ENCODE data around the gene STK11IP. TPM values are rescaled to one million over a fixed set of nuclear protein-coding genes. Genes with fewer than 3 reads are reported as not detected.

Gene STK11IP
- total and polyA plus RNA-seq, 2 of the 13 experiments (the other 11 are each of a cell fraction or from before 2014, with no cell fraction given) = 12.8 to 24.0 TPM

DNA sequence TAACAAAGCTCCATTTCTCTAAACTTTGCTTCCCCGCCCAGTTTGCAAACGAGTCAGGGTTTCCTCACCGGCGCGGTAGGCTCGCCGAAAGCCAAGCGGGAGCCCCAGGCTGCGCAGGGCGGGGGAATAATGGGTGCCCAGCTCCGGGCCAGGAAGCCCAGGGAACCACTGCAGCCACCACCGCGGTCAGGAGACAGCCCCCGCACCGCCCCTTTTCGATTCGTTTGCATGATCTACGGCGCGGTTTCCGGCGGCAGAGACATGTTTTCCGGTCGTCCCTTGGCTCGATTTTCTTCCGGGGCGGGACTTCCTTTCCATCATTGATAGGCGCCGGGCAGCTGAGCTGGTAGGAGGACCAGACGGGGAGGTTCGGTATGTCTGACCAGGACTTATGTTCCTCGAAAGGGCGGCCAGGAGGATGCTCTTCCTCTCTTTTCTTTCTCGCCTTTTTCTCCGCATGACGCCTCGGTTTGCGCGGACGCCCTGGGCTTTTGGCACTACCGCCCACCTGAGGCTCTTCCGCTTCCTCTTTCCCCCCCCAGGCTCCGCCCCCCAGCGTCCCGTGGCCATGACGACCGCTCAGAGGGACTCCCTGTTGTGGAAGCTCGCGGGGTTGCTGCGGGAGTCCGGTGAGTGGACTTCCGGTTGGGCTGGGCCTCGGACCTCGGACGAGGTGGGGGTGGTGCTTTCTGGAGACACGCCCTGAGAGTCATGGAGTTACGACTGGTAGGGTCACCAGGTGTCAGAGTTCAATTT lies at the start of gene STK11IP (continued):
- TF ChIP-seq, protein P1, sequence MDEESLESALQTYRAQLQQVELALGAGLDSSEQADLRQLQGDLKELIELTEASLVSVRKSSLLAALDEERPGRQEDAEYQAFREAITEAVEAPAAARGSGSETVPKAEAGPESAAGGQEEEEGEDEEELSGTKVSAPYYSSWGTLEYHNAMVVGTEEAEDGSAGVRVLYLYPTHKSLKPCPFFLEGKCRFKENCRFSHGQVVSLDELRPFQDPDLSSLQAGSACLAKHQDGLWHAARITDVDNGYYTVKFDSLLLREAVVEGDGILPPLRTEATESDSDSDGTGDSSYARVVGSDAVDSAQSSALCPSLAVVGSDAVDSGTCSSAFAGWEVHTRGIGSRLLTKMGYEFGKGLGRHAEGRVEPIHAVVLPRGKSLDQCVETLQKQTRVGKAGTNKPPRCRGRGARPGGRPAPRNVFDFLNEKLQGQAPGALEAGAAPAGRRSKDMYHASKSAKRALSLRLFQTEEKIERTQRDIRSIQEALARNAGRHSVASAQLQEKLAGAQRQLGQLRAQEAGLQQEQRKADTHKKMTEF (CRISPR knock-in tag; IDR thresholded peaks at IDR 0.05) = peak; percentile 91
- TF ChIP-seq, protein P2, sequence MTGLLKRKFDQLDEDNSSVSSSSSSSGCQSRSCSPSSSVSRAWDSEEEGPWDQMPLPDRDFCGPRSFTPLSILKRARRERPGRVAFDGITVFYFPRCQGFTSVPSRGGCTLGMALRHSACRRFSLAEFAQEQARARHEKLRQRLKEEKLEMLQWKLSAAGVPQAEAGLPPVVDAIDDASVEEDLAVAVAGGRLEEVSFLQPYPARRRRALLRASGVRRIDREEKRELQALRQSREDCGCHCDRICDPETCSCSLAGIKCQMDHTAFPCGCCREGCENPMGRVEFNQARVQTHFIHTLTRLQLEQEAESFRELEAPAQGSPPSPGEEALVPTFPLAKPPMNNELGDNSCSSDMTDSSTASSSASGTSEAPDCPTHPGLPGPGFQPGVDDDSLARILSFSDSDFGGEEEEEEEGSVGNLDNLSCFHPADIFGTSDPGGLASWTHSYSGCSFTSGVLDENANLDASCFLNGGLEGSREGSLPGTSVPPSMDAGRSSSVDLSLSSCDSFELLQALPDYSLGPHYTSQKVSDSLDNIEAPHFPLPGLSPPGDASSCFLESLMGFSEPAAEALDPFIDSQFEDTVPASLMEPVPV (CRISPR knock-in tag; IDR thresholded peaks at IDR 0.05) = peak; percentile 18; the same call in 1 of the 2 replicates
- TF ChIP-seq, protein P3, sequence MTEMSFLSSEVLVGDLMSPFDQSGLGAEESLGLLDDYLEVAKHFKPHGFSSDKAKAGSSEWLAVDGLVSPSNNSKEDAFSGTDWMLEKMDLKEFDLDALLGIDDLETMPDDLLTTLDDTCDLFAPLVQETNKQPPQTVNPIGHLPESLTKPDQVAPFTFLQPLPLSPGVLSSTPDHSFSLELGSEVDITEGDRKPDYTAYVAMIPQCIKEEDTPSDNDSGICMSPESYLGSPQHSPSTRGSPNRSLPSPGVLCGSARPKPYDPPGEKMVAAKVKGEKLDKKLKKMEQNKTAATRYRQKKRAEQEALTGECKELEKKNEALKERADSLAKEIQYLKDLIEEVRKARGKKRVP (CRISPR knock-in tag; IDR thresholded peaks at IDR 0.05) = peak in 1 of 2 experiments; percentile 50; a peak in 2 of 4 replicates
- TF ChIP-seq, protein P4, sequence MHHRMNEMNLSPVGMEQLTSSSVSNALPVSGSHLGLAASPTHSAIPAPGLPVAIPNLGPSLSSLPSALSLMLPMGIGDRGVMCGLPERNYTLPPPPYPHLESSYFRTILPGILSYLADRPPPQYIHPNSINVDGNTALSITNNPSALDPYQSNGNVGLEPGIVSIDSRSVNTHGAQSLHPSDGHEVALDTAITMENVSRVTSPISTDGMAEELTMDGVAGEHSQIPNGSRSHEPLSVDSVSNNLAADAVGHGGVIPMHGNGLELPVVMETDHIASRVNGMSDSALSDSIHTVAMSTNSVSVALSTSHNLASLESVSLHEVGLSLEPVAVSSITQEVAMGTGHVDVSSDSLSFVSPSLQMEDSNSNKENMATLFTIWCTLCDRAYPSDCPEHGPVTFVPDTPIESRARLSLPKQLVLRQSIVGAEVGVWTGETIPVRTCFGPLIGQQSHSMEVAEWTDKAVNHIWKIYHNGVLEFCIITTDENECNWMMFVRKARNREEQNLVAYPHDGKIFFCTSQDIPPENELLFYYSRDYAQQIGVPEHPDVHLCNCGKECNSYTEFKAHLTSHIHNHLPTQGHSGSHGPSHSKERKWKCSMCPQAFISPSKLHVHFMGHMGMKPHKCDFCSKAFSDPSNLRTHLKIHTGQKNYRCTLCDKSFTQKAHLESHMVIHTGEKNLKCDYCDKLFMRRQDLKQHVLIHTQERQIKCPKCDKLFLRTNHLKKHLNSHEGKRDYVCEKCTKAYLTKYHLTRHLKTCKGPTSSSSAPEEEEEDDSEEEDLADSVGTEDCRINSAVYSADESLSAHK (CRISPR knock-in tag; IDR thresholded peaks at IDR 0.05; ENCODE audit: borderline replicate concordance) = peak; percentile 58; the same call in 1 of the 2 replicates
- 0 out of 2 replicates have a peak, but pooled peaks have one; percentile 63 for TF ChIP-seq ZNF180 (CRISPR knock-in tag; IDR thresholded peaks at IDR 0.05; ENCODE audit: borderline replicate concordance, low read depth)
- no peak for TF ChIP-seq ZNF549 (CRISPR knock-in tag; IDR thresholded peaks at IDR 0.05)
- peak; percentile 87 for TF ChIP-seq PHF8 (CRISPR knock-in tag; IDR thresholded peaks at IDR 0.05)
- TF ChIP-seq ZNF44 (CRISPR knock-in tag; IDR thresholded peaks at IDR 0.05) = peak; percentile 80; the same call in 1 of the 2 replicates
- no peak for TF ChIP-seq ZNF670 (CRISPR knock-in tag; IDR thresholded peaks at IDR 0.05; ENCODE audit: borderline replicate concordance)
- TF ChIP-seq, protein P5, sequence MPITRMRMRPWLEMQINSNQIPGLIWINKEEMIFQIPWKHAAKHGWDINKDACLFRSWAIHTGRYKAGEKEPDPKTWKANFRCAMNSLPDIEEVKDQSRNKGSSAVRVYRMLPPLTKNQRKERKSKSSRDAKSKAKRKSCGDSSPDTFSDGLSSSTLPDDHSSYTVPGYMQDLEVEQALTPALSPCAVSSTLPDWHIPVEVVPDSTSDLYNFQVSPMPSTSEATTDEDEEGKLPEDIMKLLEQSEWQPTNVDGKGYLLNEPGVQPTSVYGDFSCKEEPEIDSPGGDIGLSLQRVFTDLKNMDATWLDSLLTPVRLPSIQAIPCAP (CRISPR knock-in tag; IDR thresholded peaks at IDR 0.05; ENCODE audit: low read depth) = no peak
- no peak for TF ChIP-seq ZNF644 (CRISPR knock-in tag; IDR thresholded peaks at IDR 0.05; ENCODE audit: low read depth)
- TF ChIP-seq IRX3 (CRISPR knock-in tag; IDR thresholded peaks at IDR 0.05; ENCODE audit: borderline replicate concordance, low read depth) = no peak
- peak; percentile 81; the same call in 1 of the 2 replicates for TF ChIP-seq CBFB (CRISPR knock-in tag; IDR thresholded peaks at IDR 0.05)
- TF ChIP-seq, protein P6, sequence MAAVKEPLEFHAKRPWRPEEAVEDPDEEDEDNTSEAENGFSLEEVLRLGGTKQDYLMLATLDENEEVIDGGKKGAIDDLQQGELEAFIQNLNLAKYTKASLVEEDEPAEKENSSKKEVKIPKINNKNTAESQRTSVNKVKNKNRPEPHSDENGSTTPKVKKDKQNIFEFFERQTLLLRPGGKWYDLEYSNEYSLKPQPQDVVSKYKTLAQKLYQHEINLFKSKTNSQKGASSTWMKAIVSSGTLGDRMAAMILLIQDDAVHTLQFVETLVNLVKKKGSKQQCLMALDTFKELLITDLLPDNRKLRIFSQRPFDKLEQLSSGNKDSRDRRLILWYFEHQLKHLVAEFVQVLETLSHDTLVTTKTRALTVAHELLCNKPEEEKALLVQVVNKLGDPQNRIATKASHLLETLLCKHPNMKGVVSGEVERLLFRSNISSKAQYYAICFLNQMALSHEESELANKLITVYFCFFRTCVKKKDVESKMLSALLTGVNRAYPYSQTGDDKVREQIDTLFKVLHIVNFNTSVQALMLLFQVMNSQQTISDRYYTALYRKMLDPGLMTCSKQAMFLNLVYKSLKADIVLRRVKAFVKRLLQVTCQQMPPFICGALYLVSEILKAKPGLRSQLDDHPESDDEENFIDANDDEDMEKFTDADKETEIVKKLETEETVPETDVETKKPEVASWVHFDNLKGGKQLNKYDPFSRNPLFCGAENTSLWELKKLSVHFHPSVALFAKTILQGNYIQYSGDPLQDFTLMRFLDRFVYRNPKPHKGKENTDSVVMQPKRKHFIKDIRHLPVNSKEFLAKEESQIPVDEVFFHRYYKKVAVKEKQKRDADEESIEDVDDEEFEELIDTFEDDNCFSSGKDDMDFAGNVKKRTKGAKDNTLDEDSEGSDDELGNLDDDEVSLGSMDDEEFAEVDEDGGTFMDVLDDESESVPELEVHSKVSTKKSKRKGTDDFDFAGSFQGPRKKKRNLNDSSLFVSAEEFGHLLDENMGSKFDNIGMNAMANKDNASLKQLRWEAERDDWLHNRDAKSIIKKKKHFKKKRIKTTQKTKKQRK (IDR thresholded peaks at IDR 0.05; ENCODE audit: low read length) = no peak
- TF ChIP-seq ZNF792 (CRISPR knock-in tag; IDR thresholded peaks at IDR 0.05) = peak; percentile 90
- peak; percentile 78 for TF ChIP-seq KDM2A (CRISPR knock-in tag; IDR thresholded peaks at IDR 0.05; ENCODE audit: borderline replicate concordance, low read depth)
- no peak for TF ChIP-seq SATB2 (CRISPR knock-in tag; IDR thresholded peaks at IDR 0.05)

All from HepG2 (cell line).